ENCODE data around the gene PADI4.
"Not testable (repeated sequence)": the region's sequence is repeated elsewhere in the genome, so short reads cannot be mapped to it uniquely, and the experiment has no call there.

The PADI4 gene

DNA sequence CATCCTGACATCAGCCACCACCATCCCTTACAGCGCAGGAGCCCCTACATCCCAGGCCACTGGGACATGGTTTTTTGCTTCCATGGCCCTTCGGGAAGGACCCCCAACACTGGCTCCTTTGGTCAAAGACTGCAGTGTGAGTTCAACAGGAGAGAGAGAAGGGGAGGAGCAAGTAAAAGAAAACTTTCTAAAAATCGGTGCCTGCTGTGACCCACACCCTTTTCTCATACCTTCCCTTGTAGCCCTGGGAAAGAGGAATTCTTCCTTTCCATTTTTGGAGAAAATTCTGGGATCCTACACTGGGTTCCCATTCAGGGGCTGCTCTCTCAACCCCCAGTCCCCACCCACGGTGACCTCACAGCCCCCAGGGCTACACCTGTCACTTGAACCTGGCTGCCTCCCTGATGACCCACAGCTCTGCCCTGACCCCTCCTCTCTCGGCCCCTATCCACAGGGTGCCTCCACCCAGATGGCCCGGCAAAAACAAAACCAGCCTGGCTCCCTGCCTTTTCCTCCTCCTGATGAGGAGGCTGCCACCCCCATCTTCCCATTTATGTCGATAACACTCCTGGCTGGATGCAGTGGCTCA lies 7.6 kb downstream of the PADI4 start:
- no peak for DNase-seq

DNA sequence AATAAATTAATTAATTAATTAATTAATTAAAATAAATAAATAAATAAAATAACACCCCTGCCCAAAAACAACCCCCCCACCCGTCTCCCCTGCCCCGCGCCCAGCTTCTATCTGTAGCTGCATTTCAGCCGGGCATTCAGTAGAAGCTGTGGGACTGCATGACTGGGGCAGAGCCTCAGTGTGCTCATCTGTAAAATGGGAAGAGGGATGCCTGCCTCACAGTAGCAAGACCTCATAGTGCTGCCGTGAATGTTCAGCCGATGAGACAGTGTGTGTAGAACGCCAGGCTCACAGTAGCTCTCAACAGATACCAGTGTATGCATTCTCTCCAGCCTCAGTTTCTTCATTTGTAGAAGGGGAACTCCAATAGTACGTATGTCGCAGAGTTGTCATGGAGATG lies 8.7 kb downstream of the PADI4 start:
- no peak for DNase-seq

DNA sequence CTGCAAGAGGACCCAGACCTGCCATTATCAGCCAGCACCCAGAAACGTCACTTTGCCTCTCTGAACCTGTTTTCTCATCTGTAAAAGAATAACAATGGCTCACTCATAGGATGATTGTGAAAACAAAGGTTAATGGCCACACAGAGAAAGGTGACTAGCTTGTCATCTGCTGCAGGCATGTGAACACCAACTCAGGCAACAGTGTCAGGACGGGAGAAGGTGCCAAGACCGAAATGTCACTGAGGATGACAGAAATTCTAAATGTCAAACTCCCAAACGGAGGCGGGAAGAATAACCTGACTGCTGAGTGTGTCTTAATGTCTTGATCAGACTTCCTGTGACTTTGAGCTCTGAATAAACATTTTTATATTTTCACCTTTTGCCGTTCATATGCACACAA lies 10.3 kb downstream of the PADI4 start:
- no peak for DNase-seq

DNA sequence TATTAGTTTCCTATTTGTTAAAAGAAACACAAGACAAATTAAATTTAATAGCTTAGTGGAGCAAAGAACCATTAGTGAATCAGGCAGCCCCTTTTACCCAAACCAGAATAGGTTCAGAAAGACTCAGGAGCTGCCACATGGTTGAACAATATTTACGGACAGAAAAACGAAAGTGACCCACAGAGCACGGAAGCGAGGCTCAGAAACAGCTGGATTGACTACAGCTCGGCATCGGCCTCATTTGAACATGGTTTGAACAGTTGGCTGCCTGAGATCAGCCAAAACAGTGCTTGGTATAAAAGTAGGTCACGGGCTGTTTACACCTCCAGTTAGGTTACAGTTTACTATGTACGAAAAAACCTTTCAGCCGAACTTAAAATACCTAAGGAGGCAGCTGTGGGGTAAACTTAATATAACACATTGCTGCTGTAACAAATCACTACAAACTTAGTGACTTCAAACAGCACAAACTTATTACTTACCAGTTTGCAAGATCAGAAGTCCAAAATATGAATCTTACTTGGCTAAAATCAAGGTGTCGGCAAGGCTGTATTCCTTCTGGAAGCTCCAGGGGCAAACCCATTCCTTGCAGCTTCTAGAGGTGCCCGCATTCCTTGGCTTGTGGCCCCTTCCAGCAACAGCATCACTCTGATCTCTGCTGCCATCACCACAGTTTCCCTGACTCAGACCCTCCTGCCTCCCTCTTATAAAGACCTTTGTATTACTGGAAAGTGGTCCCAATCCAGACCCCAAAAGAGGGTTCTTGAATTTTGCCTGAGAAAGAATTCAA lies 11.8 kb downstream of the PADI4 start:
- no peak for DNase-seq

DNA sequence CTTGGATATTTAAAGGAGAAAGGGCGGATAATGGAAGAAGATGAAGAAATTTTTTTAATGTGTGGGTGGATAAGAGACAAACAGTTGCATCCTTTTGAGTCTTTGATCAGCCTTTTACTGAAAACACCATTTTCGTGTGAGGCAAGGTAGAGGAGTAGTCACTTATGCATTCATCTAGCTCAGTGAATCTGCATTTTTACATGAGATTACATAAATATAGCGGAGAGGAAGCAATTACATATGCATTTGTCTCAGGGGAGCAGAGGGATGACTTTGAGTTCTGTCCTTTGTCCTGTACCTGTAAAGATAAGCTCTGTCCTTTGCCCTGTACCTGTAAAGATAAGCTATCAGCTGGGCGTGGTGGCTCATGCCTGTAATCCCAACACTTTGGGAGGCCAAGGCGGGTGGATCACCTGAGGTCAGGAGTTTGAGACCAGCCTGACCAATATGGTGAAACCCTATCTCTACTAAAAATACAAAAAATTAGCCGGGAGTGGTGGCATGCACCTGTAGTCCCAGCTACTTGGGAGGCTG lies 13.9 kb downstream of the PADI4 start:
- DNase-seq: not testable (repeated sequence)

DNA sequence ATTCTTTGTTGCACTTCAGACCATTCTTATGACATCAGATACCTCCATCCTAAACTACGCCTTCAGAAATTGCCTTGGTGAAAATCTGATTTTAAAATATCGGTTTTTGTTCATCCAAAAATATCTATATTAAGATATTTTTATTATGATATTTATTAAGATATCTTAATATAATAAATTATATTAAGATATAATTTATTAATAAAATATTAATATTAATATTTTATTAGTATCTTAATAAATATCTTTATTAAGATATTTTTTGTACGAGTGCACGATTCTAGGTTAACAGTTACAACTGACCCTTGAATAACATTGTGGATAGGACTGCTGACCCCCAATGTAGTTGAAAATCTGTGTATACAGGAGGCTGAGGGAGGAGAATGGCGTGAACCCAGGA lies 20.9 kb downstream of the PADI4 start:
- no peak for DNase-seq

DNA sequence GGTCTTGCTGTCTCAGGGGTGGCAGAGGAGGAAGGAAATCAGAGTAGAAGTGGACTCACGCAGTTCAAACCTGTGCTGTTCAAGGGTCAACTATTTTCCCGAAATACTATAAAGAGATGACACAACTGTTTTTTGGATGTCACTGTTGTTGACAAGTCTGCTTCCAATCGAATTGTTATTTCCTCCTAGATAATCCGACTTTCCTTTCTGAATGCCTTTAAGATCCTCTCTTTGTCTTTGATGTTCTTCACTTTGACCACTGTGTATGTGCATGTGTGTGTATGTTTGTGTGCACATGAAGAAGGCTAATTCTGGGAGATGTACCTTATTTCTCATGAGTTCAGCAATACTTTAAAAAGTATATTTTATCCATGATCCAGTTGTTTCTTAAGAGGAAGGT lies 21.6 kb downstream of the PADI4 start:
- no peak for DNase-seq

DNA sequence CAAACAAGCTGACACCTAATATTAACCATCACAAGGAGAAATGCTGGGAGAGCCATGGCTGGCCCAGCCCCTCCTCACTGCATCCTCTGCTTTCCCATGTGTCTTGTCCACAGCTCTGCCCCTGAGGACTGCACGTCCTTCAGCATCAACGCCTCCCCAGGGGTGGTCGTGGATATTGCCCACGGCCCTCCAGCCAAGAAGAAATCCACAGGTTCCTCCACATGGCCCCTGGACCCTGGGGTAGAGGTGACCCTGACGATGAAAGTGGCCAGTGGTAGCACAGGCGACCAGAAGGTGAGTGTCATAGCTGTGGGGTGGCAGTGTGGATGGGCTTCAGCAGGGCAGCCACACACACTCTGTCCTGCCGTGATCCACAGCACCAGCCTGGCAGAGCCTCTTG lies 22.9 kb downstream of the PADI4 start:
- no peak for DNase-seq

DNA sequence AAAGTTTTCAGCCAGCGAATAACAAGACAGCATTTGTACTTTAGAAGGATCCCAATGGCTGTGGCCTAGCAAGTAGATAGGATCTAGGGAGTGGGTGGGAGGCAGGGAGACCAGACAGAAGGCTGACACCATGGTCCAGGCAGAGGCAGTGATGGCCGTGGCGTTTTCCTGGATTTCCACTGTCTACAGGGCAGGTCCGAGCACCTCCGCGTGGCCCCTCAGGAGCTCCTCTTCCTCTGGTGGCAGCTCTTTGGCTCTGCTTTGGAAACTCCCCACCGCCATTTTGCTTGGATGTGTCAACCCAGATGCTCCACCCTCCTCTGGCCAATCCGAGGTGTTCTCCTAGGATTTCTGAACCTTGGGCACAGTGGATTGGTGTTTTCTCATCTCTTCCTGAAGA lies 25.1 kb downstream of the PADI4 start:
- no peak for DNase-seq

DNA sequence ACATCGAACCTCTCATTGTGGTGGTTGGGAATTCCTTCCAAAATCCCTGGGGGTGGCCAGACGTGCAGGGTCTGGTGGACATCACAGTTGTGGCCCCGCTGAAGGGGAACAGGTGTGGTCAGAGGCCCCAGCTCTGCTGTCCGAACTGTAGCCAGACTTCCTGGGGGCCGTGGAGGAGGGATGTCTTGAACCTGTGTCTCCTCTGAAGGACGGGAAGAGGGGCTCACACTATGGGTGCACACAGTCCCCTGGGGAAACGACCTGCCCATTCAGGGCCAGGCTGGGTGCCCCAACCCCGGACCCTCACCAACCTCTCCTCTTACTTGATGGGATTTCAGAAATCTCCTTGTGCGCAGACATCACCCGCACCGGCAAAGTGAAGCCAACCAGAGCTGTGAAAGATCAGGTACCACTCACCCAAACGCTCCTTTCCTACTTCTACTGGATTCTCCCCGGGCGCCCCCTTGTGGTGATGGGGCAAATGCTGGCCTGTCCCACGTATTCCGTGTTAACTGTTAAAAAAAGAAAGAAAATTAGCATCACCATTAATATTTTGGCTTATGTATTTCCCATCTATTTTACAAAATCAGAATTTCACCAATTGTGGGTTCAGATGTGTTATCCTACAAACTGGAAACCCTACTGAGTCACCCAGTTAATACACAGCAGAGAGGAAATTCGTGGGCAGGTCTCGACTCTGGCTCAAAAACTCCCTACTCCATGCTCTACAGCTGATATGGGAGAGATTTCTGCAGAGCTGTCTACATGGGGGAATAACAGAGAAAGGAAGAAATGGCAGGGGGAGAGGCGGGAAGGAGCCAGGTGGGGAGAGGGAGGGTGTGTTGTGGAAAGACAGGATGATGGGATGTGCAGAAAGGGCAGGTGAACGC lies 28.1 kb downstream of the PADI4 start:
- DNase-seq: peak; percentile 72

DNA sequence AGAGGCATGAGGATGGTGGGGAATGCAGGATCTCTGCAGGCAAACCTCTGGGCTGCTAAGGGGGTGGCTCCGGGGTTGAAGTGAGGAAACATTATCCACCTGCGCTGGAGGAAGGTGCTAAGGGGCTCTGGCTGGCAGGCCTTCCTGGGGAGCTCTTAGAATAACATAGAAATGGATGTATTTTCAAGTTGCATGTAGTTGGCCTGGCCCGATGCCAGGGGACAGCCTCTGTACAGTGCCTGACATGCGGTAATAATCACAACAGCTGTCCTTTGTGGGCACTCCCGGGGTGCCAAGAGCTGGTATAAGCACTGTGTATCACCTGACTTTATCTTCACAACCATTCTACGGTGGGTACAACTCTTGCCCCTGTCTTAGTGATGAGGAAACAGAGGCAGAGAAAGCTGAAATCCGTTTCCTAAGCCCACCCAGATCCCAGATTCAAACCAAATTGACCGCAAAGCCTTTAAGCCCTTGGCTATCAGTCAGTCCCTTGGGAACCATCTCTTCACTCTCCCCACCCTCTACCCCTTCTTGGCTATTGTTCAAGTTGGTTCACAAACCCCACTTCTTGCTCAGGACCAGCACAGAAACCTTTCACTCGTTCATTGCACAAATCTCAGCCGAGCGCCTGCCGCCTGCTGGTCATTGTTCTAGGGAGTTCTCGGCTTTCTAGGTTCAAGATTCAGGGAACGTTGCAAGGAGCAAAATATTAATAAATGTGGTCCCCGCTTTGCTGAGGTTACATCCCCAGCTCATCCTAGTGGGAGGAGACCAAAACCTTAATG lies 30.9 kb downstream of the PADI4 start:
- no peak for DNase-seq

DNA sequence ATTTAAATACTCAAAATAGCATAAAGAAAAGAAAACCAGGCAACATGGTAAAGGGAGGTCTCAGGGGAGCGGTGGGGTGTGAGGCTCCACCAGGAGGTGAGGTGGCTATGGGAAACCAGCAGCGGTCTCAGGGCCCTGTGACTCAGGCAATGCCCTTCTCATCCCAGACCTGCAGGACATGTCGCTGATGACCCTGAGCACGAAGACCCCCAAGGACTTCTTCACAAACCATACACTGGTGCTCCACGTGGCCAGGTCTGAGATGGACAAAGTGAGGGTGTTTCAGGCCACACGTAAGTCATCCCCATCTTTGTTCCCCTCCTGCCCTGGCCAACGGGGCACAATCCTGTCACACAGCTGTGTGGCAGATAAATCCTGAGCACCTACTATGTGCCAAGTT lies 31.5 kb downstream of the PADI4 start:
- no peak for DNase-seq

DNA sequence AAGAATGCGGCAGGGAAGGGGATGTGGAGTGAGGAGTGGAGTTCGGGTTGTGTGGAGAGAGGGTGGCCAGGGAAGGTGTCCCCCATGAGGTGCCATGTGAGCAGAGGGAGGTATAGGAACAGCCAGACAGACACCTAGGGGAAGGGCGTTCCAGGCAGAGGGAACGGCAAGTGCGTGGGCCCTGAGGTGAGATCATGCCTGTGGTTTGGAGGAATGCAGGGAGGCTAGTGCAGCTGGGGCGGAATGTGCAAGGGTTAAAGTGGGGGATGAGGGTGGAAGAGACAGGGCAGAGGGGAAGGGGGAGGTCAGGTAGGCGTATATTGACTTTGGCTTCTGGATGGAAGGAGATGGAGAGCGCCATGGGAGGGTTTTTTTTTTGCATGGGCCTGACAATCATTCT lies 32.4 kb downstream of the PADI4 start:
- DNase-seq: no peak

DNA sequence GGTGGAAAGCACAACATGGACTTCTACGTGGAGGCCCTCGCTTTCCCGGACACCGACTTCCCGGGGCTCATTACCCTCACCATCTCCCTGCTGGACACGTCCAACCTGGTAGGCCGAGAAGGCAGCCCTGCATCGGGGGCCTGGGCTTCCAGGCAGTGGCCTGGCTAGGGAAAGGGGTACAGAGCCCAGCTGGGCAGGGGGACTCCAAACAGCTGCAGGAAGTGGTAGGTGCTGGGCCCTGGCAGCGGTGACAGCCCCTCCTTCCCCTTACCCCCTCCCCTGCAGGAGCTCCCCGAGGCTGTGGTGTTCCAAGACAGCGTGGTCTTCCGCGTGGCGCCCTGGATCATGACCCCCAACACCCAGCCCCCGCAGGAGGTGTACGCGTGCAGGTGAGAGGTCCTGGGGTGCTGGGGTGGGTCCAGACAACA lies 34.0 kb downstream of the PADI4 start:
- DNase-seq: no peak

DNA sequence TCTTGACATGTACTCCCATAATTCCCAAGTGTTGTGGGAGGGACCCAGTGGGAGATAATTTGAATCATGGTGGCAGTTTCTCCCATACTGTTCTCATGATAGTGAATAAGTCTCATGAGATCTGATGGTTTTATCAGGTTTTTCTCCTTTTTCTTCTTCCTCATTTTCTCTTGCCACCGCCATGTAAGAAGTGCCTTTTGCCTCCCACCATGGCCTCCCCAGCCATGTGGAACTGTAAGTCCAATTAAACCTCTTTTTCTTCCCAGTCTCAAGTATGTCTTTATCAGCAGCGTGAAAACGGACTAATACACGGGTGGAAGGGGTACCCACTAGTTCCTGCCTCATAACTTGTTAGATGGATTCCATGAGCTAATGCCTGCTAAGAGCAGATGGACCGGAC lies 37.5 kb downstream of the PADI4 start:
- DNase-seq: not testable (repeated sequence)

DNA sequence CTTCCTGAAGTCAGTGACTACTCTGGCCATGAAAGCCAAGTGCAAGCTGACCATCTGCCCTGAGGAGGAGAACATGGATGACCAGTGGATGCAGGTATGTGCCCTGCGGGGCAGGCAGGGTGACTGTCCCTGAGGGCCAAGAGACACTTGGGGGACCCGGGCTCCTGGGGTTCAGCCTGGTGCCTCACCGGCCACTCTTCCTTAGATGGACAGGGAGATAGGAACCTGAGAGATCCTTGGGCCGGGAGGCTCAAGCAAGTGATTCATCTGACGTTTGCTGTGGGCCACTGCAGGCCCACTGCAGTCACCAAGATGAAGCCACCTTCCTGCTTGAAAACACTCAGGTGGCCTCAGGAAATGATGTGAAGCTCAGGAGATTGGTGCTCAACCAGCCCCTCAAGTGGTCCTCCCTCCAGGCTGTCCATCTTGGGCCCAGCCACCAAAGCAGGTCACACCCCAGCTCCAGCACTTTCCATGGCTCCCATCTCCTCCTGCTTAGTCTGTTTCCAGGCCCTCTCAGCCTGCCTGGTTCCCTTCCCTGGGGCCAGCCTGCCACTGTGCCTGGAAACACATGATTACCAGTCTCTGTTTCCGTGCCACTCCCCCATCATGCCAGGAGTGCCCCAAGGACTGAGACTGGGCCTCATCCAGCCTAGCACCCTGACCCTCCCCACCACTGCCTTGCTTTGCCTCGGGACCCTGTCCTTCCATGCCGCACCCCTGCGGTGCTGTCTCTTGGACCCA lies 38.2 kb downstream of the PADI4 start:
- no peak for DNase-seq

DNA sequence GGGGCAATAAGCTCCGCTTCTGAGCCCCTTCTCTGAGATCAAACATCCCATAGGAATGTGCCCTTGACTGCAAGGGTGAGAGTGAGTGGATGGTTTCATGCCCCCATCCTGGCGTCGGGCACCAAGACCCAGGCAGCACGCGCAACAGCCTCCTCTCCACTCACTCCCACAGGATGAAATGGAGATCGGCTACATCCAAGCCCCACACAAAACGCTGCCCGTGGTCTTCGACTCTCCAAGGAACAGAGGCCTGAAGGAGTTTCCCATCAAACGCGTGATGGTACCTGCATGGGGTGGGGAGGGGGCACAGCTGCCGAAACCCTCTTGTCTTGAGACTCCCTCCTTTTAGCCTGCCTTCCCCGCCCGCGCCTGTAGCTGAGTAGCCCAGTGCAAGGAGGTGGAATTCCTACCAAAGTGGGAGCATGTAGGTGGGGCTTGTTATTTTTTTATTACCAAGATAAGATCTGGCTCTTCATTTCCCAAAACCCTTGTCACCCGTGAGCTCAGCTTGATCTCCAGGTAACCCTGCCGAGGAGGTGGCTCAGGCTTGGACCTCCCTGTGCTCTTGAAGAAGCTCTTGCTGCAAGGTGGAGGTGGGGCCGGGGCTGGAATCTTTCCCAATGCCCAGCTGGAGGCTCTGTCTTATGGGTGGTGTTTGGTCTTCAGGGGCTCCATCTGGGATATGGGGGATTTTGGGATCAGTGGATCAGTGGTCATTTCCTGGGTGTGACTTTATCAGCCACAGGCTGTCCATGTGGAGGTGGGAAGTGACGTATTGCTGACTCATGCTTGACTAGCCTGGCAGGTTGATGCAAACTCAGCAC lies 40.0 kb downstream of the PADI4 start:
- no peak for DNase-seq

DNA sequence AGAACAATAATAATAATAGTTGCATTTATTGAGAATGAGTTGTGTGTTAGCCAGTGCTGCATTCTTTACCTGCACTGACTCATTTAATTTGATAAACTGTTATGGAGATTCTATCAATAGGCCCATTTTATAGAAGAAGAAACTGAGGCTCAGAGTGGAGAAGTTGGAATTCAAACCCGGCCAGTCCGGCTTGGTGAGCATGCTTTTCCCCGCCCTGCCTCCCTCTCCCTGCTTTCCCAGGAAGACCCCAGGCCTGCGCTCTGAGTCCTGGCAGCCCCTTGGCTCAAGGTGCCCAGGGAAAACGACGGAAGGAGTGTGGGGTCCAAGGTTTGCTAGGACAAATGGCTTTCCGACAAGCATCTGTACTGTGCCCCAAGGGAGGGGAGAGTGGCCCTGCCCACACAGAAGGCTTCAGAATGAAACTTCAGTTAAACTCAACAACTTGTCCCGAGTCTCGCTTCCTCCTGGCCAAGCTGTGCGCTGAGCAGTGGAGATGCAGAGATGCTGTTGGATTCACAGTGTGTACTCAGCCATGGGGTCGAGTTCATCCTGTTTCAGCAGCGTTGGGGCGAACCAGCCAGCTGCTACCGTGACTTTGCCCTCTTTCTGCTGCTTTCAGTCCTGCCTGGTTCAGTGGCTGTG lies 40.7 kb downstream of the PADI4 start:
- no peak for DNase-seq

DNA sequence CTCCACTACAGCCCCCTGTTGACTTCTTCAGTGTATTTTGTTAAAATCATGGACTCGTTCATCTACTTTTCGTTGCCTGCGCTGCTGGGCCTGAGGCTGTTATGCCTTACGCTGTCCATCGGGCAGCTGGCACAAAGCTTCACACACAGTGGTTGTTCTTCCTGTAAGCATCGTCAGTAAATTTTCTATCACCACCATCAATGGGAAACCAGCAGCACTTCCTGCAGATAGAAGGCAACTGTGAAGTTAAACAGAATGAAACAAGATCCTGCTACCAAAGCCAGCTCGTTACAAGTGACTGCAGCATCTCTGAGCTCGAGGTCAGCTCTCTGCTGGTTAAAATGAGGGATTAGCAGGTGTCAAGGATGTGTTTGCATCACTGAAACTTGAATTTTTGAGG lies 42.1 kb downstream of the PADI4 start:
- no peak for DNase-seq

DNA sequence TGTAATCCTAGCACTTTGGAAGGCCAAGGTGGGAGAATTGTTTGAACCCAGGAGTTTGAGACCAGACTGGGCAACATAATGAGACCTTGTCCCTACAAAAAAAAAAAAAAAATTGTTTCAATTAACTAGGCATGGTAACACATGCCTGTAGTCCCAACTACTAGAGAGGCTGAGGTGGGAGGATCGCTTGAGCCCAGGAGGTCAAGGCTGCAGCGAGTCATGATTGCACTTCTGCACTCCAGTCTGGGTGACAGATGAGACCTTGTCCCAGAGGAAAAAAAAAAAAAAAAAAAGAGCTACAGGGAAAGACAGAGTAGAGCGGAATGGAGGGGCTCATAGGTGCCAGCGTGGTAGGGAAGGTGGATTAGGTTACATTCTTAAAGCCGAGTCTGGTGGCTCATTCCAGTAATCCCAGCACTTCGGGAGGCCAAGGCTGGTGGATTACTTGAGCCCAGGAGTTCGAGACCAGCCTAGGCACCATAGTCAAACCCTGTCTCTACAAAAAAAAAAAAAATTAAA lies 43.0 kb downstream of the PADI4 start:
- DNase-seq: no peak

Data from NCI-H1694 (cell line).